IgD-negative memory B cell (primary cell): ENCODE measurements around the gene ADARB1. TPM values are rescaled to one million over a fixed set of nuclear protein-coding genes. Genes with fewer than 3 reads are reported as not detected.

Experiments used
- H3K27ac Mint-ChIP-seq, 3 donors: one replicate each; pipeline ENCODE4 v1.8.0; 2020 to 2022; ENCODE audit warnings: mild to moderate bottlenecking in 3 of 3, mixed read lengths in 3 of 3, moderate library complexity in 1 of 3
- H3K27me3 Mint-ChIP-seq: one replicate; pipeline ENCODE4 v1.8.0; 2021; ENCODE audit warnings: mixed read lengths
- H3K36me3 Mint-ChIP-seq: one replicate; pipeline ENCODE4 v1.8.0; 2020; ENCODE audit warnings: mild to moderate bottlenecking, mixed read lengths
- H3K4me1 Mint-ChIP-seq, 3 donors: one replicate each; pipeline ENCODE4 v1.8.0; 2020 to 2022; ENCODE audit warnings: mixed read lengths in 3 of 3, mild to moderate bottlenecking in 1 of 3
- H3K4me3 Mint-ChIP-seq, 4 donors: one replicate each; pipeline ENCODE4 v1.8.0; 2020 to 2022; ENCODE audit warnings: mild to moderate bottlenecking in 4 of 4, mixed read lengths in 4 of 4, moderate library complexity in 3 of 4
- H3K9me3 Mint-ChIP-seq, 3 donors: one replicate each; pipeline ENCODE4 v1.8.0; 2020 to 2021; ENCODE audit warnings: mixed read lengths in 3 of 3, mild to moderate bottlenecking in 1 of 3
- polyA plus RNA-seq: library from polyadenylated mRNA; unstranded; fragments of 300-500 nt; fragmentation: Illumina TruSeq; gene quantifications from one replicate; pipeline ENCODE4 v1.2.3, GENCODE V29; 2021

Gene ADARB1
- polyA plus RNA-seq, 1 donor from 2014 or later: 4.5 TPM

DNA sequence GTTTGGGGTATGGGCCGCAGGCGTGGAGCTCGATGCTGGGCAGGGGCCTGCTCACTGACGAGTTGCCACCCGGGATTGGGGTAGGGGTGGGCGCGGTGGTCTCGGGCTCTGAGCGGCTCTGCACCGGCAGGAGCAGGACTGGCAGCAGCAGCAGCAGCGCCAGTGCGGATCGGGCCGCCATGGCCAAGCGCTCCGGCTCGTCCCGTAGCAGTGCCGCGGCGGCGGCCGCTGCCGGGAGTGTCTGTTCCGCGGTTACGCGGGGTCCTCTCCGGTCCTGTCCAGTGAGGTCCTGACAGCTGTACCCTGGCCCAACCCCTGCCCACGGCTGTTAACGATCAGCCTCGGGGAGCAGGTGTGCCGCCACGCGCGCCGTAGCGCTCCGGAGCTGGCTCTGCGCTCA, 26.5 kb downstream of the ADARB1 start:
- H3K36me3 Mint-ChIP-seq: no peaks in the 10 kb centered on the region
- H3K4me3 Mint-ChIP-seq: no peak overlapping the region

GRCh38 chr21:45102391-45102932, 28.1 kb downstream of the ADARB1 start:
- Mint-ChIP-seq H3K4me1 (peaks cover 38 to 57% (median 45%) of the 10 kb centered on the region in 3 donors), H3K27me3 (peaks cover 10% of the 10 kb centered on the region), H3K4me3 (peak overlapping the region in 1 of 4 donors; percentile 23), H3K9me3 (no peaks in the 10 kb centered on the region), H3K27ac (no peak overlapping the region), H3K36me3 (no peaks in the 10 kb centered on the region)

More for the DNA sequence above, 26.5 kb downstream of the ADARB1 start:
- Mint-ChIP-seq H3K9me3 (no peaks in the 10 kb centered on the region), H3K4me1 (peaks cover 36 to 56% (median 43%) of the 10 kb centered on the region in 3 donors), H3K27me3 (peaks cover 9% of the 10 kb centered on the region), H3K27ac (no peak overlapping the region)

DNA sequence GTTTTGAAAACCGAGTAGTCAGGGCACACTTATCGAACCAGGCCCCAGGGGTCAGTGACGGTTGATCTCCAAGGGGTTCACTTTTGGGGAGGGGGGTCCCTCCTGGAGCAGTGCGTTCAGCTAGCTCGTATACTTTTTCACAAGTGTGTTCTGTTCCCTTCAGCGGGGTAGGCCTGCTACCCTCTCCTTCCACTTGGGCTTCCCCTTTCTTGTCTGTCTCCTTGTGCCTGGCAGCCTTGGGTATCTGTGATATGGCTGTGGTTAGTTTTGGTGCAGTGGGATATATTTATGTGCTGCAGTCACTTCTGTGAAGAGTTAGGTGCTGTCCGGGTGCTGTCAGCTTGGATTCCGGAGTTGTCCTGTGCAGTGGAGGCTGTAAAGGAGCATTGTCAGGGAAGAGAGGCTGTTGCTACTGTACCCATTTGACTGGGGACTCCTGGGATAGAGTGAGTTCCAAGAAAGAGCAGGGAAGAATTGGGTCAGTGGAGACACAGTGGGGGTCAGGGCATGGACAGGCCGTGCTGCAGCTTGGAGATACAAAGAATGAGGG, 29.7 kb downstream of the ADARB1 start:
- peaks cover 37 to 57% (median 44%) of the 10 kb centered on the region in 3 donors for H3K4me1 Mint-ChIP-seq
- peak overlapping the region; percentile 6 to 88 (median 50) for H3K4me3 Mint-ChIP-seq
- H3K27ac Mint-ChIP-seq: peak overlapping the region in 2 of 3 donors; percentile 8 to 51
- H3K36me3 Mint-ChIP-seq: no peaks in the 10 kb centered on the region
- H3K9me3 Mint-ChIP-seq: no peaks in the 10 kb centered on the region
- H3K27me3 Mint-ChIP-seq: peaks cover 8% of the 10 kb centered on the region

- peaks cover 40 to 62% (median 43%) of the 10 kb centered on the region in 3 donors for H3K4me1 Mint-ChIP-seq
- no peaks in the 10 kb centered on the region for H3K9me3 Mint-ChIP-seq
- H3K4me3 Mint-ChIP-seq: peak overlapping the region; percentile 6 to 88 (median 42)
- H3K27me3 Mint-ChIP-seq: peaks cover 8% of the 10 kb centered on the region
- no peaks in the 10 kb centered on the region for H3K36me3 Mint-ChIP-seq
- peak overlapping the region in 2 of 3 donors; percentile 15 to 48 for H3K27ac Mint-ChIP-seq
Observed at GRCh38 chr21:45104560-45104959, 30.2 kb downstream of the ADARB1 start.

GRCh38 chr21:45105906-45106485, 31.6 kb downstream of the ADARB1 start:
- Mint-ChIP-seq H3K4me1 (peaks cover 47 to 69% (median 54%) of the 10 kb centered on the region in 3 donors), H3K27ac (peak overlapping the region in 1 of 3 donors; percentile 15), H3K36me3 (no peaks in the 10 kb centered on the region), H3K27me3 (peaks cover 6% of the 10 kb centered on the region), H3K4me3 (peak overlapping the region in 1 of 4 donors; percentile 57), H3K9me3 (no peaks in the 10 kb centered on the region)

DNA sequence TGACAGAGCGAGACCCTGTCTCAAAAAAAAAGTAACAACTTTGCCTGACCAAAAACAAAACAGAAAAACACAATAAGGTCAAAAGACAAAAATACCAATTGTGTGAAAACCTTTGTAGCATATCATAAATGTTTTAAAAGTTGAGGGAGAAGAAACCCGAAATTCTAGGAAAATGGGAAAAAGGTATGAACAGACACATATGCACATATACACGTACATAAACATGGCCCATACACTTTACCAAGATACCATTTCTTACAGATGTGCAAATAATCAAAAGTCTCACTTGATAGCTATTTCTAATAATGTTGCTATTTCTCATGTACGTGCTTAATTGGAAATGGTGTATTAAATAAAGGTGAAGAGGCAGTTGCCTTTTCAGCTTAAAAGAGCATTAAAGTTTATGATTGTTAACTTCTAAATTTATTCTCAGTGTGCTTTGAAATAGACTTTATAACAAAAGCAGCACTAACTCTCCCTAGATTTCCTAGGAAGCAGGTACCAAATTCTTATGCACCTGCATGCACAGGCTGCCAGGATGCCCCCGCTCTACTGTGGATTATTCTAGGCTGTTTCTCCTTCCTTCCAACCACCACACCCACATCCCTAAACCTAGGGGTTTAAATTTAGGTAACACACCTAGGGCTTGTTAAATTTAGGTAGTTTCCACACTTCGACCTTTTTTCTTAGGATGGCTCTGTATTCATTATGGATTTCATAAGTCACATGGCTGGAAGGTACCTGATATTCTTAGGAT, 33.8 kb downstream of the ADARB1 start:
- peak overlapping the region in 2 of 4 donors; percentile 13 to 39 for H3K4me3 Mint-ChIP-seq

GRCh38 chr21:45108808-45109781, 34.7 kb downstream of the ADARB1 start:
- Mint-ChIP-seq H3K9me3 (no peaks in the 10 kb centered on the region), H3K4me1 (peaks cover 51 to 69% (median 52%) of the 10 kb centered on the region in 3 donors), H3K27ac (peak overlapping the region; percentile 71 to 88 (median 85)), H3K36me3 (no peaks in the 10 kb centered on the region), H3K4me3 (peak overlapping the region; percentile 72 to 92 (median 84)), H3K27me3 (peaks cover 6% of the 10 kb centered on the region)

More for the DNA sequence above, 33.8 kb downstream of the ADARB1 start:
- Mint-ChIP-seq H3K9me3 (no peaks in the 10 kb centered on the region), H3K27me3 (peaks cover 6% of the 10 kb centered on the region), H3K27ac (peak overlapping the region in 2 of 3 donors; percentile 71 to 88), H3K4me1 (peaks cover 55 to 77% (median 60%) of the 10 kb centered on the region in 3 donors), H3K36me3 (no peaks in the 10 kb centered on the region)

GRCh38 chr21:45109831-45110492, 35.6 kb downstream of the ADARB1 start:
- Mint-ChIP-seq H3K27me3 (peaks cover 3% of the 10 kb centered on the region), H3K36me3 (no peaks in the 10 kb centered on the region), H3K4me1 (peaks cover 43 to 67% (median 50%) of the 10 kb centered on the region in 3 donors), H3K4me3 (peak overlapping the region; percentile 72 to 92 (median 84)), H3K27ac (peak overlapping the region; percentile 71 to 88 (median 85)), H3K9me3 (no peaks in the 10 kb centered on the region)

DNA sequence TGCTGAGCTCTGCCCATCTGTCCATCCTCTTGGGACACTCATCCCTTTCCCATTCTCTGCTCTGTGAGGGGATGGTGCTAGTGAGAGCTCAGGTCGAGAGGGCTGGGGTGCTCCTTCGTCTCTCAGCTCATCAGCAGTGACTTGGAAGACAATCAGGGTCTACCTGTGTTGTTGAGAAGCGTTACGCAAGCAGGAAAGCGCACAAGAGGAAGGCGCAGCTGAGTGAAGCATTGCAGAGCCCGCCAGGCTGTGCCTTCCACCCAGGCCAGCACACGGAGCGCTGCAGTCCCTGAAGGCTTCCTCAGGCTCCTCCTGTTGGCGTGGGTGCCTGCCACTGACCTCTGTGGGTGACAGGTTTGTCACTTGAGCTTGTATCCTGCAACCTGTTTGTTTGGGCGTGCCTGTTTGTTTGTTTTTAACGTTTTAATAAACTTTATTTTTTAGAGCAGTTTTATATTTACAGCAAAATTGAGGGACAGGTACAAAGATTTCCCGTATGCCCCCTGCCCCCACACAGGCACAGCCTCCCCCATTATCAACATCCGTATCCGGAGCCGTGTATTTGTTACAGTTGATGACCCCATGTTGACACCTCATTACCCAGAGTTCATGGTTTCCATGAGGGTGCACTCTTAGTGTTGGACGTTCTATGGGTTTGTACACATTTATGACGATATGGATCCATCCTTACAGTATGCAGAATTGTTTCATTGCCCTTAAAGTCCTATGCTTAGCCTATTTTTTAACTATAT, 36.7 kb downstream of the ADARB1 start:
- H3K27ac Mint-ChIP-seq: peak overlapping the region; percentile 71 to 88 (median 80)
- peak overlapping the region; percentile 72 to 92 (median 84) for H3K4me3 Mint-ChIP-seq
- H3K9me3 Mint-ChIP-seq: no peaks in the 10 kb centered on the region
- peaks cover 46 to 67% (median 52%) of the 10 kb centered on the region in 3 donors for H3K4me1 Mint-ChIP-seq
- H3K36me3 Mint-ChIP-seq: no peaks in the 10 kb centered on the region
- H3K27me3 Mint-ChIP-seq: peaks cover 3% of the 10 kb centered on the region

DNA sequence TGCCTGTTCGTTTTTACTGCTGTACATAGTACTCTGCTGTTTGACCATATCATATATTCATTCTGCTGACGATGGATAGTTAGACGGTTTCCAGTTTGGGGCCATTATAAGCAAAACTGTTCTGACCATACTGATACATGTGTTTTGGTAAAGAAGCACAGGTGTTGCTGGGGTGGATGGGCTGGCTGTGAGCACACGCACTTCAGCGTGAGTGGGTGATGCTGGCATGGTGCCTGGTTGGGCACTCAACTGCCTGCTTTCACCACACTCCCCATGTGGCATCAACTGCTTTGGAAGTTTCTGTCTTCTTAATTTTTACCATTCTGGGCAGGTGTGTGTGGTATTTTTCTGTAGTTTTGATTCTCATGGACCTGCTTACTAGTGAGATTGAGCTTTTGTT, 37.3 kb downstream of the ADARB1 start:
- Mint-ChIP-seq H3K4me1 (peaks cover 46 to 68% (median 51%) of the 10 kb centered on the region in 3 donors), H3K27ac (no peak overlapping the region), H3K27me3 (peaks cover 2% of the 10 kb centered on the region), H3K36me3 (peaks cover 4% of the 10 kb centered on the region), H3K9me3 (no peaks in the 10 kb centered on the region), H3K4me3 (peak overlapping the region; percentile 72 to 92 (median 84))

GRCh38 chr21:45112371-45112770, 38.0 kb downstream of the ADARB1 start:
- peak overlapping the region in 1 of 3 donors; percentile 9 for H3K27ac Mint-ChIP-seq
- H3K27me3 Mint-ChIP-seq: no peaks in the 10 kb centered on the region
- peaks cover 4% of the 10 kb centered on the region for H3K36me3 Mint-ChIP-seq
- no peaks in the 10 kb centered on the region for H3K9me3 Mint-ChIP-seq
- peak overlapping the region in 3 of 4 donors; percentile 12 to 92 (median 74) for H3K4me3 Mint-ChIP-seq
- peaks cover 44 to 70% (median 47%) of the 10 kb centered on the region in 3 donors for H3K4me1 Mint-ChIP-seq

GRCh38 chr21:45113543-45113942, 39.2 kb downstream of the ADARB1 start:
- peaks cover 45 to 61% (median 46%) of the 10 kb centered on the region in 3 donors for H3K4me1 Mint-ChIP-seq
- H3K27ac Mint-ChIP-seq: no peak overlapping the region
- H3K9me3 Mint-ChIP-seq: no peaks in the 10 kb centered on the region
- H3K27me3 Mint-ChIP-seq: no peaks in the 10 kb centered on the region
- H3K36me3 Mint-ChIP-seq: peaks cover 5% of the 10 kb centered on the region
- no peak overlapping the region for H3K4me3 Mint-ChIP-seq

DNA sequence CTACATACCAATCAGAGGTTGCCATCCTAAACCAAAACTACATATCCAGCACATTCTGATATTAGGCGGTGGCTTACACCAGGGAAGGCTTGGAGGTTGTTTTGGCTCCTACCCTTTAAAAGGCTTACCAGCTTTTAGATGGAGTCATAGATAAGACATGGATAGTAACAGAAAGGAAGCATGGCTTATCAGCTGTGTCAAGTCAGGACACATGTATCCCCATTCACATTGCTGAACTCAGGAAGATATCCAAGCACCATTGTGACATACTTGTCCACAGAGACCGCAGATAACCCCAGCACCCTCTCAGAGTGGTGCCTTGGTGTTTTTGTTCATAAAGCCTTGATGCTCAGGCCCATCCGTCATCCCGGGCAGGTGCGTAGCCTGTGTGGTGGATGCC, 39.7 kb downstream of the ADARB1 start:
- no peaks in the 10 kb centered on the region for H3K27me3 Mint-ChIP-seq
- no peak overlapping the region for H3K27ac Mint-ChIP-seq
- H3K9me3 Mint-ChIP-seq: no peaks in the 10 kb centered on the region
- peaks cover 39 to 60% (median 44%) of the 10 kb centered on the region in 3 donors for H3K4me1 Mint-ChIP-seq
- peaks cover 8% of the 10 kb centered on the region for H3K36me3 Mint-ChIP-seq
- H3K4me3 Mint-ChIP-seq: no peak overlapping the region
